ENCODE measurements around the gene BST1. TPM values are rescaled to one million over a fixed set of nuclear protein-coding genes. Genes with fewer than 3 reads are reported as not detected.

BST1 gene
- total RNA-seq, 1 donor from 2014 or later, result 0.58 TPM

- Mint-ChIP-seq H3K4me1 (peaks cover 14% of the 10 kb centered on the region), H3K27ac (no peak overlapping the region), H3K9me3 (peaks cover 4% of the 10 kb centered on the region), H3K27me3 (ENCODE audit: low read depth) (no peaks in the 10 kb centered on the region), H3K36me3 (peaks cover 3% of the 10 kb centered on the region), H3K4me3 (no peak overlapping the region)
- DNase-seq (ENCODE audit: low spot score in 2 of 2, unreplicated experiment in 2 of 2), result no peak
- no peak for TF ChIP-seq CTCF (IDR thresholded peaks at IDR 0.05; ENCODE audit: unreplicated experiment)
Observed at GRCh38 chr4:15673337-15673736, 29.5 kb upstream of the BST1 start.

GRCh38 chr4:15674046-15674445 is 28.8 kb upstream of the BST1 start:
- Mint-ChIP-seq H3K4me1 (peaks cover 16% of the 10 kb centered on the region), H3K36me3 (peaks cover 3% of the 10 kb centered on the region), H3K27me3 (ENCODE audit: low read depth) (no peaks in the 10 kb centered on the region), H3K9me3 (peaks cover 4% of the 10 kb centered on the region), H3K27ac (no peak overlapping the region), H3K4me3 (no peak overlapping the region)
- no peak for TF ChIP-seq CTCF (IDR thresholded peaks at IDR 0.05; ENCODE audit: unreplicated experiment)
- no peak for DNase-seq (ENCODE audit: low spot score in 2 of 2, unreplicated experiment in 2 of 2)

DNA sequence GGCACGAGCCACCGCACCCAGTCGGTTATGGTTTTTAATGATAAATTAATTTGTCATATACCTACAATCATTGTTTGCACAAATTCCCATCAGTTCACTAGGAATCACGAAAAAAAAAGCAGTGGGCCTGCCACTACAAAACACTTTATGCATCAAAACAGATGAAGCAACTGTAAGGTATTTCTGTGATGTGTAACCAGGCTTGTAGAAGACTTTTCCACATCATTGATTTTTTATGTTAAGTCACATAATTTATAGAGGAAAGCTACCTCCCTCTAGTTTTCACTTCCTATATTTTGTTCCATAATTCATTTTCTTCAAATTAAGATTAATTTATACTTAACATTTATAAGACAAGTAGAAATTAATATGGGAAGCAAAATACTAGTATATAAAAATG is 27.9 kb upstream of the BST1 start:
- H3K4me3 Mint-ChIP-seq, result no peak overlapping the region
- H3K4me1 Mint-ChIP-seq, result peaks cover 19% of the 10 kb centered on the region

DNA sequence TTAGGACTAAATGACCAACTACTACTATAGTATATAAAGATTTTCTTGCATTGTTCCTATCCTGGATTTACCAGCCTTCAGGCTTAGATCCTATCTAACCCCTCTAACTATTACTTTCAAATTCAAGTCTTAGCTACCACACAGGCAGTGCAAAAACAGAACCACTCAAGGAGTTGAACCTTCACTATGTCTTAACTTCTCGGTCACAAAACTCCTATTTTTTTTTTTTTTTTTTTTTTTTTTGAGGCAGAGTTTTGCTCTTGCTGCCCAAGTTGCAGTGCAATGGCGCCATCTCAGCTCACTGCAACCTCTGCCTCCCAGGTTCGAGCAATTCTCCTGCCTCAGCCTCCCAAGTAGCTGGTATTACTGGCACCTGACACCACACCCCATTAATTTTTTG is 27.5 kb upstream of the BST1 start:
- H3K9me3 Mint-ChIP-seq, result no peaks in the 10 kb centered on the region
- DNase-seq (ENCODE audit: low spot score in 2 of 2, unreplicated experiment in 2 of 2), result no peak
- peaks cover 3% of the 10 kb centered on the region for H3K36me3 Mint-ChIP-seq
- no peak overlapping the region for H3K4me3 Mint-ChIP-seq
- H3K4me1 Mint-ChIP-seq, result peaks cover 22% of the 10 kb centered on the region
- TF ChIP-seq CTCF (IDR thresholded peaks at IDR 0.05; ENCODE audit: unreplicated experiment), result no peak
- H3K27me3 Mint-ChIP-seq (ENCODE audit: low read depth), result no peaks in the 10 kb centered on the region
- H3K27ac Mint-ChIP-seq, result no peak overlapping the region

More for the DNA sequence above, 27.9 kb upstream of the BST1 start:
- Mint-ChIP-seq H3K27ac (no peak overlapping the region), H3K36me3 (peaks cover 3% of the 10 kb centered on the region), H3K9me3 (peaks cover 3% of the 10 kb centered on the region), H3K27me3 (ENCODE audit: low read depth) (no peaks in the 10 kb centered on the region)
- TF ChIP-seq CTCF (IDR thresholded peaks at IDR 0.05; ENCODE audit: unreplicated experiment), result no peak
- no peak for DNase-seq (ENCODE audit: low spot score in 2 of 2, unreplicated experiment in 2 of 2)

- peaks cover 22% of the 10 kb centered on the region for H3K4me1 Mint-ChIP-seq
- H3K27ac Mint-ChIP-seq, result peak overlapping the region; percentile 60
- no peaks in the 10 kb centered on the region for H3K9me3 Mint-ChIP-seq
- no peak for TF ChIP-seq CTCF (IDR thresholded peaks at IDR 0.05; ENCODE audit: unreplicated experiment)
- peaks cover 3% of the 10 kb centered on the region for H3K36me3 Mint-ChIP-seq
- H3K4me3 Mint-ChIP-seq, result no peak overlapping the region
- no peaks in the 10 kb centered on the region for H3K27me3 Mint-ChIP-seq (ENCODE audit: low read depth)
- no peak for DNase-seq (ENCODE audit: low spot score in 2 of 2, unreplicated experiment in 2 of 2)
Observed at GRCh38 chr4:15676039-15676438, 26.8 kb upstream of the BST1 start.

- Mint-ChIP-seq H3K36me3 (no peaks in the 10 kb centered on the region), H3K9me3 (no peaks in the 10 kb centered on the region), H3K27me3 (ENCODE audit: low read depth) (no peaks in the 10 kb centered on the region), H3K4me3 (no peak overlapping the region), H3K4me1 (peaks cover 22% of the 10 kb centered on the region), H3K27ac (no peak overlapping the region)
- no peak for TF ChIP-seq CTCF (IDR thresholded peaks at IDR 0.05; ENCODE audit: unreplicated experiment)
- no peak for DNase-seq (ENCODE audit: low spot score in 2 of 2, unreplicated experiment in 2 of 2)
Observed at GRCh38 chr4:15676899-15677298, 26.0 kb upstream of the BST1 start.

Measured in mesothelial cell of epicardium (in vitro differentiated cells).